Medulla oblongata (tissue), 1 donor: Measurements from ENCODE around the gene BIN2.
"Not testable (repeated sequence)": the region's sequence is repeated elsewhere in the genome, so short reads cannot be mapped to it uniquely, and the experiment has no call there.

Experiments used
- DNase-seq: peaks from one replicate; pipeline ENCODE4 v3.0.0-alpha.2; 2015; ENCODE audit errors: extremely low spot score

BIN2 gene

GRCh38 chr12:51345681-51346080 is 21.7 kb upstream of the BIN2 start:
- no peak for DNase-seq

- no peak for DNase-seq
Measured at GRCh38 chr12:51343201-51343600, 19.2 kb upstream of the BIN2 start.

GRCh38 chr12:51342416-51342815 is 18.4 kb upstream of the BIN2 start:
- no peak for DNase-seq

GRCh38 chr12:51341251-51342007 is 17.5 kb upstream of the BIN2 start:
- DNase-seq = peak; percentile 92

GRCh38 chr12:51339750-51340149 is 15.8 kb upstream of the BIN2 start:
- DNase-seq = no peak

GRCh38 chr12:51337336-51337735 is 13.4 kb upstream of the BIN2 start:
- not testable (repeated sequence) for DNase-seq

- DNase-seq = no peak
Measured at GRCh38 chr12:51335931-51336330, 12.0 kb upstream of the BIN2 start.

- no peak for DNase-seq
Measured at GRCh38 chr12:51334764-51335163, 10.8 kb upstream of the BIN2 start.

GRCh38 chr12:51333536-51333935 is 9.6 kb upstream of the BIN2 start:
- no peak for DNase-seq

- DNase-seq = no peak
Measured at GRCh38 chr12:51330186-51330585, 6.2 kb upstream of the BIN2 start.

- no peak for DNase-seq
Measured at GRCh38 chr12:51329742-51330141, 5.8 kb upstream of the BIN2 start.

GRCh38 chr12:51328587-51328986 is 4.6 kb upstream of the BIN2 start:
- DNase-seq = no peak

- peak; percentile 91 for DNase-seq
Measured at GRCh38 chr12:51326698-51327439, 2.9 kb upstream of the BIN2 start.

GRCh38 chr12:51324953-51325352 is 979 bp upstream of the BIN2 start:
- DNase-seq = no peak

GRCh38 chr12:51323317-51323960 is 535 bp downstream of the BIN2 start:
- no peak for DNase-seq

GRCh38 chr12:51322452-51322851 is 1.5 kb downstream of the BIN2 start:
- no peak for DNase-seq

- no peak for DNase-seq
Measured at GRCh38 chr12:51321882-51322281, 2.1 kb downstream of the BIN2 start.

- DNase-seq = no peak
Measured at GRCh38 chr12:51320695-51321320, 3.2 kb downstream of the BIN2 start.

GRCh38 chr12:51320311-51320694 is 3.7 kb downstream of the BIN2 start:
- DNase-seq = no peak

- DNase-seq = no peak
Measured at GRCh38 chr12:51318846-51319599, 5.0 kb downstream of the BIN2 start.

- DNase-seq = not testable (repeated sequence)
Measured at GRCh38 chr12:51318057-51318806, 5.7 kb downstream of the BIN2 start.
